IMR-90 (cell line): ENCODE data around the gene TMEM229A. TPM values are rescaled to one million over a fixed set of nuclear protein-coding genes. Genes with fewer than 3 reads are reported as not detected.

Experiments used
- ATAC-seq: fragments of 200-7000 bp; cut with Tn5 transposase; 2 replicates; pipeline ENCODE4 v1.9.1; 2020; ENCODE audit warnings: low read depth, mild to moderate bottlenecking, moderate library complexity
- BruUV-seq: library from RNA; stranded (reverse); fragments of 400-500 nt; replicated peaks from 2 replicates; lab custom pipeline; 2021; lab: Mats Ljungman, UMichigan
- CTCF ChIA-PET: fragments of 300-600 bp; formaldehyde crosslinking; extraction: SDS; loops from one replicate; lab custom pipeline; 2021; ENCODE audit warnings: antibody characterized with exemption; lab: Yijun Ruan, JAX
- POLR2A ChIA-PET: fragments of 300-600 bp; sonication (Branson Sonifier 250); formaldehyde crosslinking; loops from one replicate; lab custom pipeline; 2022; ENCODE audit warnings: antibody characterized with exemption; ENCODE audit not compliant: unreplicated experiment; lab: Charles Lee
- DNase-seq: peaks from one replicate; pipeline ENCODE4 v3.0.0; 2013
- H2AFZ ChIP-seq: replicated peaks from 2 replicates; pipeline ENCODE3; 2013; ENCODE audit warnings: low read length, mild to moderate bottlenecking; ENCODE audit not compliant: poor library complexity
- H2AK5ac ChIP-seq: 2 replicates; pipeline ENCODE4 v1.6.1; 2013; ENCODE audit warnings: low read depth, low read length, inconsistent platforms
- H2AK9ac ChIP-seq: replicated peaks from 2 replicates; pipeline ENCODE3; 2013; ENCODE audit warnings: mild to moderate bottlenecking, low read depth, low read length, moderate library complexity; ENCODE audit not compliant: poor library complexity
- H2BK120ac ChIP-seq: 2 replicates; pipeline ENCODE4 v1.6.1; 2013; ENCODE audit warnings: low read depth, low read length, inconsistent platforms
- H2BK15ac ChIP-seq: 3 replicates; pipeline ENCODE4 v1.6.1; 2013; ENCODE audit warnings: low read depth, low read length, inconsistent platforms
- H2BK20ac ChIP-seq: 2 replicates; pipeline ENCODE4 v1.6.1; 2013; ENCODE audit warnings: low read depth, mild to moderate bottlenecking, inconsistent platforms, low read length, moderate library complexity
- H2BK5ac ChIP-seq: 2 replicates; pipeline ENCODE4 v1.6.1; 2013; ENCODE audit warnings: mild to moderate bottlenecking, low read depth, low read length, inconsistent platforms; ENCODE audit not compliant: poor library complexity, severe bottlenecking
- H3K14ac ChIP-seq: replicated peaks from 2 replicates; pipeline ENCODE4 v1.6.1; 2013; ENCODE audit warnings: low read depth, low read length, inconsistent platforms
- H3K18ac ChIP-seq: 2 replicates; pipeline ENCODE4 v1.6.1; 2013; ENCODE audit warnings: low read depth, low read length, control low read depth
- H3K23ac ChIP-seq: 2 replicates; pipeline ENCODE4 v1.6.1; 2013; ENCODE audit warnings: low read depth, low read length, inconsistent platforms
- H3K27ac ChIP-seq: 2 replicates; pipeline ENCODE4 v1.5.1; 2013; ENCODE audit warnings: mild to moderate bottlenecking, control low read depth, low read length; ENCODE audit not compliant: insufficient read depth
- H3K27me3 ChIP-seq: 2 replicates; pipeline ENCODE4 v1.6.1; 2013; ENCODE audit warnings: low read length; ENCODE audit not compliant: control insufficient read depth, insufficient read depth
- H3K36me3 ChIP-seq: 2 replicates; pipeline ENCODE4 v1.6.1; 2013; ENCODE audit warnings: low read length, mixed read lengths; ENCODE audit not compliant: control insufficient read depth, insufficient read depth
- H3K4ac ChIP-seq: 2 replicates; pipeline ENCODE4 v1.6.1; 2013; ENCODE audit warnings: low read depth, low read length, inconsistent platforms
- H3K4me1 ChIP-seq: 2 replicates; pipeline ENCODE4 v1.6.1; 2013; ENCODE audit warnings: low read length, mixed read lengths; ENCODE audit not compliant: control insufficient read depth, insufficient read depth
- H3K4me2 ChIP-seq: 2 replicates; pipeline ENCODE4 v1.6.1; 2013; ENCODE audit warnings: low read depth, mild to moderate bottlenecking, control low read depth, low read length, moderate library complexity
- H3K4me3 ChIP-seq: 2 replicates; pipeline ENCODE4 v1.5.1; 2013; ENCODE audit warnings: low read depth, mild to moderate bottlenecking, control low read depth, low read length, moderate library complexity; ENCODE audit not compliant: insufficient read depth
- H3K56ac ChIP-seq: 2 replicates; pipeline ENCODE4 v1.6.1; 2013; ENCODE audit warnings: low read length, inconsistent platforms; ENCODE audit not compliant: insufficient read depth; ENCODE audit errors: extremely low read depth
- H3K79me1 ChIP-seq, 2 experiments: 2 replicates each; pipeline ENCODE4 v1.6.1; 2013; ENCODE audit warnings: low read length in 2 of 2, inconsistent platforms in 1 of 2, low read depth in 1 of 2
- H3K9ac ChIP-seq: 2 replicates; pipeline ENCODE4 v1.6.1; 2013; ENCODE audit warnings: low read depth, low read length, control low read depth
- H3K9me1 ChIP-seq: 2 replicates; pipeline ENCODE4 v1.6.1; 2013; ENCODE audit warnings: low read length, inconsistent platforms; ENCODE audit not compliant: insufficient read depth
- H3K9me3 ChIP-seq: 2 replicates; pipeline ENCODE4 v1.6.1; 2013; ENCODE audit warnings: low read length; ENCODE audit not compliant: control insufficient read depth, insufficient read depth
- H4K20me1 ChIP-seq: 2 replicates; pipeline ENCODE4 v1.6.1; 2013; ENCODE audit warnings: low read length, inconsistent platforms; ENCODE audit not compliant: insufficient read depth
- H4K5ac ChIP-seq: 2 replicates; pipeline ENCODE4 v1.6.1; 2013; ENCODE audit warnings: mild to moderate bottlenecking, low read depth, low read length, control low read depth
- H4K8ac ChIP-seq, 2 experiments: 2 replicates each; pipeline ENCODE4 v1.6.1; 2013; ENCODE audit warnings: low read depth in 2 of 2, low read length in 2 of 2, control low read depth in 1 of 2, inconsistent platforms in 1 of 2
- H4K91ac ChIP-seq: 2 replicates; pipeline ENCODE4 v1.6.1; 2013; ENCODE audit warnings: low read depth, low read length, inconsistent platforms; ENCODE audit not compliant: insufficient read depth
- CEBPB ChIP-seq: IDR thresholded peaks from 2 replicates; pipeline ENCODE4 v1.6.1; 2012; ENCODE audit warnings: low read depth, low read length, improper control_type of control experiment
- ELK1 ChIP-seq: fragments of 150-350 bp; IDR thresholded peaks from 2 replicates; pipeline ENCODE4 v1.6.1; 2016; ENCODE audit warnings: low read depth, mild to moderate bottlenecking, low read length, moderate library complexity, borderline replicate concordance
- FOS ChIP-seq: fragments of 150-350 bp; IDR thresholded peaks from 2 replicates; pipeline ENCODE4 v1.6.1; 2016; ENCODE audit warnings: low read depth, low read length
- MAFK ChIP-seq: IDR thresholded peaks from 2 replicates; pipeline ENCODE4 v1.6.1; 2012; ENCODE audit warnings: low read depth, low read length, improper control_type of control experiment
- USF2 ChIP-seq: fragments of 150-350 bp; IDR thresholded peaks from 2 replicates; pipeline ENCODE4 v1.6.1; 2017; ENCODE audit warnings: mild to moderate bottlenecking, antibody characterized with exemption, low read length, low read depth
- WGBS, 2 experiments: methylation state at CpG; one replicate each; pipeline versions ENCODE4 v1.1.5 to v1.1.7; 2013; ENCODE audit warnings: missing lambda C conversion rate in 2 of 2; ENCODE audit not compliant: insufficient read length in 1 of 2; ENCODE audit errors: extremely low coverage in 2 of 2; 5-methylcytosine and 5-hydroxymethylcytosine counted together
- dilution Hi-C: fragments of 300-500 bp; cut with HindIII; formaldehyde crosslinking; loops from one replicate; pipeline ENCODE4 v1.14.3; 2018; ENCODE audit warnings: low sequenced_read_pairs; ENCODE audit not compliant: unreplicated experiment
- in situ Hi-C: fragments of 300-500 bp; cut with MboI; formaldehyde crosslinking; loops from 3 replicates; pipeline ENCODE4 v1.14.3; 2019; ENCODE audit warnings: low sequenced_read_pairs, inconsistent platforms, mixed read lengths
- intact Hi-C: fragments of 100-400 bp; cut with micrococcal nuclease; formaldehyde crosslinking; loops from 2 replicates; pipeline ENCODE4 v1.10.0; 2022
- polyA plus RNA-seq, 3 experiments: library from polyadenylated mRNA; depleted of rRNA; stranded (reverse); fragments of >200 nt; gene quantifications; 2 replicates each; pipeline ENCODE4 v1.2.3, GENCODE V29; 2012; ENCODE audit warnings: low replicate concordance in 1 of 3
- total RNA-seq: library from RNA; depleted of rRNA; stranded (reverse); fragments of >200 nt; gene quantifications from 2 replicates; pipeline ENCODE4 v1.2.3, GENCODE V29; 2012

Gene TMEM229A
- total and polyA plus RNA-seq, 2 of the 4 experiments (the other 2 are of a cell fraction), result not detected

- Histone ChIP-seq H2BK15ac (no peak overlapping the region), H3K27ac (no peak overlapping the region), H2AK5ac (no peak overlapping the region), H3K27me3 (no peaks in the 10 kb centered on the region), H2BK5ac (no peak overlapping the region), H3K14ac (no peak overlapping the region), H3K4me1 (no peaks in the 10 kb centered on the region), H3K4ac (no peak overlapping the region), H3K9me1 (no peaks in the 10 kb centered on the region), H4K91ac (no peak overlapping the region), H2BK120ac (no peak overlapping the region), H3K23ac (no peak overlapping the region), H3K18ac (no peak overlapping the region), H2BK20ac (no peak overlapping the region), H4K8ac (no peak overlapping the region), H3K9ac (no peak overlapping the region), H2AFZ (no peak overlapping the region), H3K56ac (no peak overlapping the region), H4K5ac (no peak overlapping the region), H4K20me1 (no peaks in the 10 kb centered on the region), H3K4me3 (no peak overlapping the region), H3K79me1 (no peaks in the 10 kb centered on the region), H2AK9ac (no peak overlapping the region), H3K9me3 (no peaks in the 10 kb centered on the region), H3K4me2 (no peak overlapping the region), H3K36me3 (no peaks in the 10 kb centered on the region)
- dilution Hi-C loops, result no loop called here
- TF ChIP-seq USF2 (no peak), ELK1 (no peak), MAFK (no peak), FOS (no peak), CEBPB (no peak)
- ATAC-seq, result no peak
- no CpG with 5 or more reads among the region's 3 CpGs for WGBS, 2 experiments
- in situ Hi-C loops, result no loop called here
- intact Hi-C loops, result no loop called here
- no TSS peak for BruUV-seq
- DNase-seq, result no peak
- CTCF ChIA-PET, result no interaction called here
- POLR2A ChIA-PET, result no interaction called here
These were observed 33.2 kb downstream of the TMEM229A start for GRCh38 chr7:123999703-124000102.
